ENCODE data around the gene TARBP2. TPM values are rescaled to one million over a fixed set of nuclear protein-coding genes. Genes with fewer than 3 reads are reported as not detected.

TARBP2 gene
- total RNA-seq, 4 donors from 2014 or later = 25.7 to 30.3 (median 27.2) TPM

DNA sequence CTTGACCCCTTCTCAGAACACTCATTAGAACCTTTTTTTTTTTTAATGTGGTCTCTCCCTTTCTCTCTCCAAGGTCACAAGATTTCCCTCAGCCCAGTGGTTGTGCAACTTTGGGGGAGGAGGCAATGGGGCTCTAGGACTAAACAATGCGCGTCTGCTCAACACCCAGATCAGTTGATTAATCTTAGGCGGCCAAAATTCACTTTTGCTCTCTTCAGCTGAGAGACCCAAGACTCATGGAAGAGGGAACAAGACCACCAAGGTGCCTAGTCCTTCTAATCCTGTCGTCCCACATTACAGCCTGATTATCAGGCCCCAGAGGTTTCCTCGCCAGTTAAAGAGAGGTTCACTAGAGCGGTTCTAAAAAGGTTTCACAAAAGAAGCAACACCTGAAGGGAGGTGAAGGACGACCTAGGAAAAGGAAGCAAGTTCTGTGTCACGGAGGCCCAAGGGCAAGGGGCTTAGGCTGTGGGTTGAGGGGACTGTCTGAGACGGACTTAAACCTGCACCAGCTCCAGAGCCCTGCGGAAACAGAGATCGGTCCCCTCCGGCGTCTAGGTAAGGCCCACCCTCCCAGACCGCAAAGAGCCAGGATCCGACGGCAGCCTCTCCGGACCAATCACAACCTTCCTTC lies 824 bp upstream of the TARBP2 start:
- DNase-seq = peak in 2 of 3 donors; percentile 34 to 74
- no peaks in the 10 kb centered on the region for H3K27me3 ChIP-seq
- H3K4me1 ChIP-seq = peaks cover 5 to 26% (median 12%) of the 10 kb centered on the region in 4 donors
- TF ChIP-seq, protein P1, sequence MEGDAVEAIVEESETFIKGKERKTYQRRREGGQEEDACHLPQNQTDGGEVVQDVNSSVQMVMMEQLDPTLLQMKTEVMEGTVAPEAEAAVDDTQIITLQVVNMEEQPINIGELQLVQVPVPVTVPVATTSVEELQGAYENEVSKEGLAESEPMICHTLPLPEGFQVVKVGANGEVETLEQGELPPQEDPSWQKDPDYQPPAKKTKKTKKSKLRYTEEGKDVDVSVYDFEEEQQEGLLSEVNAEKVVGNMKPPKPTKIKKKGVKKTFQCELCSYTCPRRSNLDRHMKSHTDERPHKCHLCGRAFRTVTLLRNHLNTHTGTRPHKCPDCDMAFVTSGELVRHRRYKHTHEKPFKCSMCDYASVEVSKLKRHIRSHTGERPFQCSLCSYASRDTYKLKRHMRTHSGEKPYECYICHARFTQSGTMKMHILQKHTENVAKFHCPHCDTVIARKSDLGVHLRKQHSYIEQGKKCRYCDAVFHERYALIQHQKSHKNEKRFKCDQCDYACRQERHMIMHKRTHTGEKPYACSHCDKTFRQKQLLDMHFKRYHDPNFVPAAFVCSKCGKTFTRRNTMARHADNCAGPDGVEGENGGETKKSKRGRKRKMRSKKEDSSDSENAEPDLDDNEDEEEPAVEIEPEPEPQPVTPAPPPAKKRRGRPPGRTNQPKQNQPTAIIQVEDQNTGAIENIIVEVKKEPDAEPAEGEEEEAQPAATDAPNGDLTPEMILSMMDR (IDR thresholded peaks at IDR 0.05) = no peak
- peak; percentile 85 to 92 for TF ChIP-seq POLR2A (IDR thresholded peaks at IDR 0.05)
- no peaks in the 10 kb centered on the region for H3K9me3 ChIP-seq
- peak overlapping the region; percentile 63 to 86 (median 73) for H3K4me3 ChIP-seq
- H3K36me3 ChIP-seq = peaks cover 0 to 8% (median 0%) of the 10 kb centered on the region in 3 donors
- H3K27ac ChIP-seq = peak overlapping the region; percentile 94 to 98 (median 96)

DNA sequence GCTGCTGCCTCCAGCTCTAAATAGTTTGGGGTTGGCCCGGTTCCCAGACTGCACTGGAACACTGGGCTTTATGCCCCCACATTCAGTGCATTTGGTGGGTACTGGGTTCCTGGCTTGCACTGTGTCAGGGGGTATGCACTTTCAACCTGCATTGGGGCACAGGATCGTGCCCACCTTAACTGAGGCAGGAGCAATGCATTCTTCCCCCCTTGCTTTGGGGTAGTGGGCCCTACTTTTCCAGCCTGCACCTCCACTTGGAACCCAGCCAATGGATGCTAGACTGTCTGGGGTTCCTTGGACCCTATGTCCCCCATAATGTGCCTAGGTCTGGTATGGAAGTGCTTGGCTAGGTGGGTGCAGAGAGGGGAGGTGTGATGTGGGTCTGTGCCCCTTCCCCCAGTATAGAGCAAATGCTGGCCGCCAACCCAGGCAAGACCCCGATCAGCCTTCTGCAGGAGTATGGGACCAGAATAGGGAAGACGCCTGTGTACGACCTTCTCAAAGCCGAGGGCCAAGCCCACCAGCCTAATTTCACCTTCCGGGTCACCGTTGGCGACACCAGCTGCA lies 615 bp downstream of the TARBP2 start:
- H3K4me1 ChIP-seq = peaks cover 5 to 17% (median 12%) of the 10 kb centered on the region in 4 donors
- H3K4me3 ChIP-seq = peak overlapping the region; percentile 63 to 86 (median 73)
- TF ChIP-seq POLR2A (IDR thresholded peaks at IDR 0.05) = no peak
- TF ChIP-seq, protein P1 (IDR thresholded peaks at IDR 0.05) = no peak
- peak overlapping the region; percentile 94 to 98 (median 96) for H3K27ac ChIP-seq
- no peaks in the 10 kb centered on the region for H3K9me3 ChIP-seq
- peaks cover 0 to 17% (median 0%) of the 10 kb centered on the region in 3 donors for H3K36me3 ChIP-seq
- H3K27me3 ChIP-seq = no peaks in the 10 kb centered on the region
- DNase-seq = peak in 1 of 3 donors; percentile 50

DNA sequence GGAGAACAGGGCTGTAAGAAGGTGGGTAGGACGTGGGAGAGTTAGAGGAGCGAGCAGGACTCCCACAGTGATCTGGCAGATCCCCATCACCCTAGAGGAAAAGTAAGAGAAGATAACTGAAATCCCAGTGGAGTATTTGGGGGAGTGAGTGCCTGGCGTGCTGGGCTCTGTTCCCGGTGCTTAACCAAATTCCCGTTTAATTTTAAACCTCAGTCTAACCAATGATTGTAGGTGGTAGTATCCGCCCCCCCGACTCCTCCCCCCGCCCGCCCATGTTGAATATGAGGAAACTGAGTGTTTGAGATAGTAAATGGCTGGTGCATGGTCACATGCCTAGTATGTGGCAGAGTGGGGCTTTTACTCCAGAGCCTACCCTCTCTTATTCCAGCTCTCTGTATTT lies 1.2 kb downstream of the TARBP2 start:
- TF ChIP-seq POLR2A (IDR thresholded peaks at IDR 0.05) = no peak
- TF ChIP-seq, protein P1 (IDR thresholded peaks at IDR 0.05) = no peak
- Histone ChIP-seq H3K27ac (peak overlapping the region in 3 of 4 donors; percentile 94 to 98 (median 96)), H3K36me3 (peaks cover 0 to 23% (median 0%) of the 10 kb centered on the region in 3 donors), H3K27me3 (no peaks in the 10 kb centered on the region), H3K9me3 (no peaks in the 10 kb centered on the region), H3K4me3 (peak overlapping the region in 1 of 4 donors; percentile 86), H3K4me1 (peaks cover 5 to 17% (median 12%) of the 10 kb centered on the region in 4 donors)
- no peak for DNase-seq

DNA sequence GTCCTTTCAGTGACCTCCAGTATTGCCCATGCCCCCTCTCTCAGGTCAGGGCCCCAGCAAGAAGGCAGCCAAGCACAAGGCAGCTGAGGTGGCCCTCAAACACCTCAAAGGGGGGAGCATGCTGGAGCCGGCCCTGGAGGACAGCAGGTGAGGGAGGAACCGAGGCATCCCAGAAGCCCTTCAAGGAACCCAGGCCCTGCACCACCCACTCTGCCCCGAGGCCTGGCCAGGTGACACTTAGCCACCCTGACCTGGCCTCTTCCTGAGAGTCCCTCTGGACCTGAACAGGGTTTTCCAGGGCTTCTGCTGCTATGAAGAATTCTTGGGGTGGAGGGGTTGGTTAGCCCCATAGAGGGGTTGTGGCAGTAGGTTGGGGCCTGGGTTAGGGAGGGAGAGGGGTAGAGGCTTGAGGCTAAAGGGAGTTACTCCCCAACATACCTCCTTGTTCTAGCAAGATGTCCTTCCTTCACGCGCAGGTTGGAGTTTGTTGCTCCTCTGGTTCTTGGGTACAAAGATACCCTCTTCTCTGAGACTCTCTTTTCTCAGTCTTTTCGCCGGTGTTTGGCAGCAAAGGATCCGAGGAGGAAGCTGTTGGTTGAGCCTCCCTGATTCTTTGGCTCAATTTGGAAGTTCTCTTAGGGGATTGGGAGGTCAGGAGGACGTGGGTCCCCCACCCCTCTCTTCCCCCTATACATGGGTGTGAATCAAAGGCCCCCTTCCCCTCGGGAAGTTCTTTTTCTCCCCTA lies 2.1 kb downstream of the TARBP2 start:
- Histone ChIP-seq H3K27ac (no peak overlapping the region), H3K9me3 (no peaks in the 10 kb centered on the region), H3K36me3 (peaks cover 0 to 26% (median 0%) of the 10 kb centered on the region in 3 donors), H3K4me3 (no peak overlapping the region), H3K27me3 (no peaks in the 10 kb centered on the region), H3K4me1 (peaks cover 5 to 16% (median 12%) of the 10 kb centered on the region in 4 donors)
- DNase-seq = peak in 1 of 3 donors; percentile 46
- TF ChIP-seq, protein P1 (IDR thresholded peaks at IDR 0.05) = no peak
- TF ChIP-seq POLR2A (IDR thresholded peaks at IDR 0.05) = no peak

DNA sequence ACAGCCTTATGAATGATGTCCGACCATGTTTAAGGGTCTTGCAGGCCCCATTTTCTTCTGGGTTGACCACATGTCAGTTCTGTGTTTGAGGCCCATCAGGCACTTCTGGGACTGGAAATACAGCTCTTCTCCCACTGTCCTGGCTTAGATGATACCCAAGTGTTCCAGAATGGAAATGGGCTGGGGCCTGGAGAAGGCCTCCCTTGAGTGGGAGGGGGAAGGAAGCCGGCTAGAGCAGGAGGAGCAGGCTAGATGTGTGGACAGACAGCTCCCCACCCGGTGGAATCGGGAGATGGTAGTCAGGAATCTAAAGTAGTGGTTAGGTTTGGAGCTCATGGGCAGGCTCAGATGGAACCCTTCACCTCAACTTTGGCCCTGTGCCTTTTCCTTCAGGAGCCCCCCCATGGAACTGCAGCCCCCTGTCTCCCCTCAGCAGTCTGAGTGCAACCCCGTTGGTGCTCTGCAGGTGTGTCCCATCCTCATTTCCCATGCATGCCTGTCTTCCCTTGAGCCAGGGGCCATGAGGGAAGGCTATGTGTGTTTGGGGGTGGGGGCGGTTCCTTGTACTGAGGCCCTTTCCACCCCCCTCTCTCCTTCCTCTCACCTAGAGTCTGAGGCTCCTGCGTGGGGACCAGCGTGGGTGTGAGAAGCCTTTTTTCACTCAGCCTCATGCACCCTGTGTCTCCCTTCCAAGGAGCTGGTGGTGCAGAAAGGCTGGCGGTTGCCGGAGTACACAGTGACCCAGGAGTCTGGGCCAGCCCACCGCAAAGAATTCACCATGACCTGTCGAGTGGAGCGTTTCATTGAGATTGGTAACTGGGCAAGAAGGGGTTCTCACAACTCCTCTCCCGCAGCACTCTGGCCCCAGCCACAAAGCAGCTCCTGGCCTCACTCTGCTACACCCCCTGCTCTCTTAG lies 3.2 kb downstream of the TARBP2 start:
- Histone ChIP-seq H3K4me1 (peaks cover 5 to 15% (median 11%) of the 10 kb centered on the region in 4 donors), H3K9me3 (no peaks in the 10 kb centered on the region), H3K27ac (no peak overlapping the region), H3K4me3 (no peak overlapping the region), H3K36me3 (peaks cover 0 to 26% (median 0%) of the 10 kb centered on the region in 3 donors), H3K27me3 (no peaks in the 10 kb centered on the region)
- no peak for TF ChIP-seq POLR2A (IDR thresholded peaks at IDR 0.05)
- TF ChIP-seq, protein P1 (IDR thresholded peaks at IDR 0.05) = no peak
- DNase-seq = no peak

Measured in Peyer's patch (tissue), 4 donors.